Fibroblast of skin of left quadriceps (primary cell): ENCODE results near the gene NGEF.
A peak's percentile ranks its signal among the peaks of the same experiment; 100 is the strongest.
"Not testable (repeated sequence)": the region's sequence is repeated elsewhere in the genome, so short reads cannot be mapped to it uniquely, and the experiment has no call there.

Source experiments
- DNase-seq, 2 experiments: peaks; one replicate each; pipeline ENCODE4 v3.0.0-alpha.2; 2013; ENCODE audit warnings: low read depth in 2 of 2

The NGEF gene

GRCh38 chr2:232928551-232929302, 84.3 kb downstream of the NGEF start:
- no peak for DNase-seq

DNA sequence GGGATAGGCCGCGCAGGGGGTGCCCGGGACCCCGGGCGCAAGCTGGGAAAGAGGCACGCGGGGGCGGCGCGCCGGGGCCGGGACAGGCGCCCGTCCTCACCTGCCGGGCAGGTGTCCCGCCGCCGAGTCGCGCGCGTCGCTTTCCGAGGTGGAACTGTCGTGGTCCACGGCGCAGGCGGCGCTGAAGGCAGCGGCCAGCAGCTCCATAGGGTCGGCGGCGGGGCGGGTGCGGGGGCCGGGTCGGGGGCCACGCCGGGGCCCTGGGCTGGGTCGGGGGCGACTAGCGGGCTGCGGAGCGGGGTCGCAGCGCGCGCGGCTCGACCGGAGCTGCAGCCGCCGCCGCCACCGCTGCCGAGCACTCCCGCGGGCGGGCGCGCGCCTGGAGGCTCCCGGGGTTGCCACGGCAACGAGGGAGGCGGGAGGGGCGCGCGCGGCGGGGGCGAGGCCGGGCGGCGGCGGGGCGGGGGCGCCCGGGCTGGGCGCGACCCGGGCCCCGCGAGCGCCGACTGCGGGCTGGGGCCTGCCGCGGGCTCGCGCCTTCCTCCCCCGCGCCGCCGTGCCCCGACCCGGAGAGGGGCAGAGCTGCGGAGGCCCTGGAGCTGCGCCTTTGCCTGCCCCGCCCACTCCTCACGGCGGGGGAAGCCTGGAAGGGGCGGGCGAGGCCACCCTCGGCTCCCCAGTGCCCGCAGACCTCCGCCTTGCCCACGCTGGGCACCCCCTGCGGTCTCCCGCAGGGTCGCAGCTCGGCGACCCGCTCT, 85.1 kb downstream of the NGEF start:
- no peak for DNase-seq

GRCh38 chr2:232927032-232927792, 85.8 kb downstream of the NGEF start:
- no peak for DNase-seq

GRCh38 chr2:232926431-232926939, 86.6 kb downstream of the NGEF start:
- no peak for DNase-seq

DNA sequence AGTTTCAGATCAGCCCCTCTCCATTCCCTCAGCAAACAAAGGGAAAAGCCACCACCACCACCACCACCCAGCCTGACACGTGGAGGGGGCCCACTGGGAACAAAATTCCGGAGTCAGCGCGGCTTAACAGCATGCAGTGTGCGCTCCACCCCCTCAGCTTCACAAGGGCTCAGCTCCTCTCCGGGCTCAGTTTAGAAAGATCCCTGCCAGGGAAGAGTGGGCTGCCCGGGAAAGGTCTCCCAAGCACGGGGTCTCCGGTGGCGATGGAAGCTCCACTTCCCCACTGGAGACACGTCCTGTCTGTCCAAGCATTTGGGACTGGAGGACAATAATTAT, 87.3 kb downstream of the NGEF start:
- DNase-seq, result no peak

- DNase-seq, result no peak
Observed at GRCh38 chr2:232925153-232925820, 87.8 kb downstream of the NGEF start.

DNA sequence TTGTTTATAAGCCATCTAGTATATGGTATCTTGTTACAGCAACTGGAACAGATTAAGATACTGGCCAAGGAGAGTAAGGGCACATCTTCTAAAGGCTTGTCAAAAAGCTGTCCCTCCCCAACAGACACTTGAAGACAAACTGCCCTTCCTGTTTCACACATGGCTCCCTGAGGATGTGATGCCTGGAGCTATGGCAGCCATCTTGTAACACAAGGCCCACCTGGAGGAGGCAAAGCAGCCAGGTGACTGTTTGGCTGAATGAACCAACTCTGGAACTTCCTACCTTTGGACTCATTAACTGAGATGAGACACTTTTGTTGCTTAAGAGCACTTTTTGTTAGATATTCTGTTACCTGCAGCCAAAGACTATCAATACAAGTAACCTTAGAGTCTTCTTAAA, 88.6 kb downstream of the NGEF start:
- DNase-seq, result no peak

DNA sequence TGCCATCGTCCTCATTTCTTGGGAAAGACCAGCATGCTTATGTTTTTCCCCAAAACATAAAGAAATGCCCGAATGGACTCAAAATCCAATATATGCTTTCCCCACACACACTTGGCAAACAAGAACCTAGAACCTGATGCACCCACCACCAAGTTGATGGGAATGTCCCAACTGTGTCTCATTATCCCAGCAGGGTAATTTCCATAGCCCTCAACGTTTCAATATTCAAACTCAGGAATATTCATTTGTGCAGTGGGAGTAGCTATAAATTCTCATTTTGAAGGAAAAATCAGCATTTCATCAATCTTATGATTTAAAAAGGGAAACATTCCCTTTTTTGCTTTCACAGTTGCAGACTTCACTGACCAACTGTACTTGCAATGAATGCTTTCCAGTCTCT, 92.3 kb downstream of the NGEF start:
- DNase-seq, result no peak

GRCh38 chr2:232920055-232920454, 93.0 kb downstream of the NGEF start:
- DNase-seq, result no peak

DNA sequence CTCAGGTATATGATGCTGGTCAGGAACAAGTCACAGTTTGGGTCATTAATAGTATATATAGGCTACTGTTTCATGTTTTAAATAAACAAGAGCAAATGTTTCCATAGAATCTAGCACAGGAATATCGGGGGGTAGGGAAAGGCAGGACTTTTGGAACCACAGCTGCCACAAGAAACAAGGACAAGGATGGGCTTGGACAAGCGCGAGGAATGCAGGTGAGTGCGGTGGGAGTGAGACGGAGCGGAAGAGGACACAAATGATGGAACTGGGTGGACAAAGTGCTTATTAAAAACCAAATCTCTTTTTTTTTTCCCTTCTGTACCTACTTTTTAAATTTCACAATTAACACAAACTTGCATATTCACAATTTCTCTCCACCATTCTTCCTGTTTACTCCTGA, 93.9 kb downstream of the NGEF start:
- DNase-seq, result no peak

GRCh38 chr2:232913903-232914302, 99.2 kb downstream of the NGEF start:
- no peak for DNase-seq

GRCh38 chr2:232911712-232912277, 101.3 kb downstream of the NGEF start:
- DNase-seq, result no peak

- no peak for DNase-seq
Observed at GRCh38 chr2:232910376-232910775, 102.7 kb downstream of the NGEF start.

DNA sequence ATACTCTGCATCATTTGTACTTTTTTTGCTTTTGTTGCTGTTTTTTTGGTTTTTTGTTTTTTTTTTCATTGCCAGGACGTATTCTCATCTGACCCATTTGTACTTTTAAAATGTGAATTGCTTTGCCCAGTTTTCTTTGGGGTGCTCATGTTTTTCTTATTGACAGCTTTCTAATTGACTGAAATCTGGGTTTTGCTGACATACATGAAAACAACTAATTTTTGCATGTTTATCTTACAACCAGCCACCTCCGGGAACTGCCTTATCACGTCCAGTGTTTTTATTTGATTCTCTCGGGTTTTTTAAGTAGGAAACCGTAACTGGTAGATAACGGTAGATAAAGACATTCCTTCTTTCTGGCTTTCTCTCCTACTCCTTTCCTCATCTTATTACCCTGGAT, 104.4 kb downstream of the NGEF start:
- DNase-seq, result no peak

GRCh38 chr2:232907718-232908085, 105.4 kb downstream of the NGEF start:
- DNase-seq, result not testable (repeated sequence)

- DNase-seq, result not testable (repeated sequence)
Observed at GRCh38 chr2:232906867-232907717, 106.0 kb downstream of the NGEF start.

- no peak for DNase-seq
Observed at GRCh38 chr2:232903989-232904388, 109.1 kb downstream of the NGEF start.

GRCh38 chr2:232901736-232902578, 111.1 kb downstream of the NGEF start:
- peak; percentile 59 to 60 for DNase-seq

DNA sequence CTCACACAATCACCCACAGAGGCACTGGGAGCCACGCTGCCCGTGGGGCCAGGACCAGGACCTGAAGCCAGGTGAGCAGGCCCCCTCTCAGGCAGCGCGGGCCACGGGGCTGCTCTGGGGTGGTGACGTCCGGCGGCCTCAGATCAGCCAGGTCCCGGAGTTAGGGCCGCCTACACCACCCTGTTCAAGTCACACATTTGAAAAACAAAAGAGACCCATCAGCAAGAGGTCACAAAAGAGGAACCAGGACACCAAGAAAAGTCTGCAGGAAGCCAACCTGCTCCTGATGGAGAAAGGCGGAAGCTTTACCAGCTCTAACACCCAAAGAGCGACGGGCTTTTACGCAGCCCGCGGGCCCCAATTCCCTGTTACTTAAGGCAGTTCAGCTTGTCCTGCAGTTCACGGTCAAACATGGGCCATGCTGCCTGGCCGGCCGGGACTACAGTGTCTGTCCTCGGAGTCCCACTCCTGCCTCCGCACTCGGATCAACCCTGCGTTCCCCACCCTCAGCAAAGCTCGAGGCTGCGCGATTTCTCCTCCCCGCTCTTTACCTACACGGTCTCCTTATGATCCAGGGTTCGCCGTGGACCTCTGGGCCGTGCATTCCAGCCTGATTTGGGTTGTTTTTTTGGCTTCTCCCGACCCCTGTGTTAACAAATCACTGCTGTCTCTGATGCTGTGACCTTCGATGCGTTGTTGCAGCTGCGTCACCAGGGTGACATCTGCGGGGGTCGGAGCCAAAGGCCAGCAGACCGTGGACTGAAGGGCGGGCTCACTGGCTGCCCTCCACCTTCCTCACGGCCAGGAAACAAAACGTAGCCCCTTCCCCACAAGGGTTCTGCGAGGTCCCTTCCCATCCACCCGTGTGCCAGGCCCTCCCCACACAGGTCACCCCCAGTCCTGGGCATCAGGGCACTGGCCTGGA, 112.0 kb downstream of the NGEF start:
- no peak for DNase-seq
